HepG2 (cell line): ENCODE measurements around the gene KCND2. TPM values are rescaled to one million over a fixed set of nuclear protein-coding genes. Genes with fewer than 3 reads are reported as not detected.

Experiments
- ATAC-seq: fragments of 200-7000 bp; cut with Tn5 transposase; 3 replicates; pipeline ENCODE4 v1.9.1; 2020; ENCODE audit warnings: mild to moderate bottlenecking, moderate library complexity
- BruUV-seq: library from RNA; stranded (reverse); fragments of 400-500 nt; replicated peaks from 2 replicates; lab custom pipeline; 2021; lab: Mats Ljungman, UMichigan
- CTCF ChIA-PET: fragments of 300-600 bp; formaldehyde crosslinking; extraction: SDS; loops from one replicate; lab custom pipeline; 2021; ENCODE audit warnings: low total read pairs, inconsistent platforms, low intra/inter-chr PET ratio; lab: Yijun Ruan, JAX
- POLR2A ChIA-PET: fragments of 350-600 bp; sonication (Branson Sonifier 250); formaldehyde crosslinking; loops from one replicate; lab custom pipeline; 2020; ENCODE audit warnings: antibody characterized with exemption, inconsistent platforms; lab: Yijun Ruan, JAX
- DNase-seq: peaks from one replicate; pipeline ENCODE4 v3.0.0-alpha.2; 2015; ENCODE audit warnings: low spot score
- FAIRE-seq: peaks from 3 replicates; lab custom pipeline; 2011; peaks lifted over from hg19 to GRCh38; lab: Jason Lieb, UNC
- H2AFZ ChIP-seq: one replicate; pipeline ENCODE4 v1.6.1; 2011; ENCODE audit warnings: low read length, inconsistent platforms
- H3K27ac ChIP-seq: fragments of 300-600 bp; 3 replicates; pipeline ENCODE4 v1.8.0; 2011; ENCODE audit warnings: mixed run types, mild to moderate bottlenecking, mixed read lengths, low read length, inconsistent platforms; ENCODE audit not compliant: insufficient read depth; ENCODE audit errors: extremely low read length
- H3K27me3 ChIP-seq, 2 experiments: fragments of 200-600 bp in 1 of 2; 2 replicates in 1 of 2; 3 replicates in 1 of 2; pipeline versions ENCODE4 v1.6.0 to v1.8.0; 2011; ENCODE audit warnings: low read length in 2 of 2, mild to moderate bottlenecking in 2 of 2, moderate library complexity in 2 of 2, inconsistent platforms in 1 of 2; ENCODE audit not compliant: insufficient read depth in 2 of 2, control insufficient read depth in 1 of 2
- H3K36me3 ChIP-seq, 2 experiments: fragments of 200-600 bp in 1 of 2; replicated peaks in 1 of 2; 2 replicates in 1 of 2; 3 replicates in 1 of 2; pipeline versions ENCODE4 v1.5.1 to v1.8.0; 2011; ENCODE audit warnings: low read length in 2 of 2, inconsistent platforms in 1 of 2; ENCODE audit not compliant: insufficient read depth in 2 of 2, control insufficient read depth in 1 of 2
- H3K4me1 ChIP-seq: 2 replicates; pipeline ENCODE4 v1.5.1; 2012; ENCODE audit warnings: low read length, inconsistent platforms; ENCODE audit not compliant: insufficient read depth
- H3K4me2 ChIP-seq: 2 replicates; pipeline ENCODE4 v1.6.0; 2011; ENCODE audit warnings: low read depth, low read length, inconsistent platforms
- H3K4me3 ChIP-seq, 3 experiments: fragments of 200-600 bp in 1 of 3; sonication (generic), shearing (Covaris generic) in 1 of 3; replicated peaks in 1 of 3; 2 replicates each; pipeline ENCODE4 v1.5.1; 2011 to 2016; ENCODE audit warnings: low read length in 3 of 3, inconsistent platforms in 2 of 3, low read depth in 2 of 3, mild to moderate bottlenecking in 2 of 3, control low read depth in 1 of 3, mixed read lengths in 1 of 3; ENCODE audit not compliant: insufficient read depth in 1 of 3
- H3K79me2 ChIP-seq: one replicate; pipeline ENCODE4 v1.6.1; 2011; ENCODE audit warnings: low read length, inconsistent platforms; ENCODE audit not compliant: insufficient read depth
- H3K9ac ChIP-seq: 2 replicates; pipeline ENCODE4 v1.6.0; 2011; ENCODE audit warnings: mild to moderate bottlenecking, low read depth, low read length, inconsistent platforms; ENCODE audit not compliant: insufficient read depth
- H3K9me3 ChIP-seq: 2 replicates; pipeline ENCODE4 v1.5.1; 2012; ENCODE audit warnings: mild to moderate bottlenecking, low read length
- H4K20me1 ChIP-seq: 2 replicates; pipeline ENCODE4 v1.6.0; 2011; ENCODE audit warnings: inconsistent platforms, mild to moderate bottlenecking, low read length, moderate library complexity; ENCODE audit not compliant: insufficient read depth
- BHLHE40 ChIP-seq: IDR thresholded peaks from 2 replicates; pipeline ENCODE4 v1.6.1; 2011; ENCODE audit warnings: low read length, improper control_type of control experiment
- CBX5 ChIP-seq: sonication (generic); formaldehyde crosslinking; IDR thresholded peaks from 2 replicates; pipeline ENCODE4 v1.4.0; 2020; ENCODE audit warnings: missing genetic modification reagents, borderline replicate concordance
- HNF4G ChIP-seq, 2 experiments: sonication (generic) in 1 of 2; formaldehyde crosslinking in 1 of 2; IDR thresholded peaks; 2 replicates each; pipeline versions ENCODE4 v1.4.0 to v1.6.1; 2011 to 2020; ENCODE audit warnings: borderline replicate concordance in 2 of 2, low read depth in 2 of 2, mild to moderate bottlenecking in 2 of 2, low read length in 1 of 2, missing genetic modification reagents in 1 of 2, moderate library complexity in 1 of 2
- NAIF1 ChIP-seq: sonication (generic); formaldehyde crosslinking; IDR thresholded peaks from 2 replicates; pipeline ENCODE4 v1.5.0; 2020; ENCODE audit warnings: mild to moderate bottlenecking, missing genetic modification reagents, borderline replicate concordance
- NR1H2 ChIP-seq: sonication (generic); formaldehyde crosslinking; IDR thresholded peaks from 2 replicates; pipeline ENCODE4 v1.8.1; 2022; ENCODE audit warnings: low read depth, missing genetic modification reagents, borderline replicate concordance
- PLRG1 ChIP-seq: fragments of 450-650 bp; conservative IDR thresholded peaks from 2 replicates; pipeline ENCODE4 v1.6.1; 2016
- SOX6 ChIP-seq, 2 experiments: fragments of 450-650 bp in 1 of 2; sonication (generic) in 1 of 2; formaldehyde crosslinking in 1 of 2; IDR thresholded peaks; 2 replicates each; pipeline versions ENCODE4 v1.4.0 to v1.6.1; 2017 to 2020; ENCODE audit warnings: antibody characterized with exemption in 1 of 2, mild to moderate bottlenecking in 1 of 2, missing genetic modification reagents in 1 of 2
- SUZ12 ChIP-seq: fragments of 150-350 bp; IDR thresholded peaks from 2 replicates; pipeline ENCODE4 v1.6.1; 2014; ENCODE audit warnings: low read depth, low read length
- SYNCRIP ChIP-seq: fragments of 200-400 bp; formaldehyde crosslinking; IDR thresholded peaks from 2 replicates; pipeline ENCODE4 v1.6.1; 2018; ENCODE audit warnings: mild to moderate bottlenecking, low read depth, low read length; ENCODE audit not compliant: insufficient read depth
- ZFYVE20 ChIP-seq: sonication (generic); formaldehyde crosslinking; IDR thresholded peaks from 2 replicates; pipeline ENCODE4 v1.8.0; 2023; ENCODE audit warnings: low read depth, mild to moderate bottlenecking, moderate library complexity, missing genetic modification reagents, borderline replicate concordance
- ZNF124 ChIP-seq: sonication (generic); formaldehyde crosslinking; IDR thresholded peaks from 2 replicates; pipeline ENCODE4 v1.4.0; 2020; ENCODE audit warnings: missing genetic modification reagents
- ZNF350 ChIP-seq: sonication (generic); formaldehyde crosslinking; IDR thresholded peaks from 2 replicates; pipeline ENCODE4 v1.4.0; 2020; ENCODE audit warnings: mild to moderate bottlenecking, low read depth, missing genetic modification reagents, borderline replicate concordance
- in situ Hi-C: cut with HindIII; loops from 2 replicates; pipeline ENCODE4 v1.10.0; 2017; ENCODE audit warnings: low pct_unique_long_range_greater_than_20kb; ENCODE audit not compliant: extremely low pct_ligation_motif_present
- intact Hi-C: fragments of 100-400 bp; cut with micrococcal nuclease; formaldehyde crosslinking; loops from one replicate; pipeline ENCODE4 v1.10.0; 2022; ENCODE audit not compliant: unreplicated experiment
- polyA plus RNA-seq, 8 experiments: library from polyadenylated mRNA; depleted of rRNA in 3 of 8; stranded (reverse) in 7 of 8; unstranded in 1 of 8; fragments of >200 nt; fragmentation: Illumina TruSeq in 4 of 8; extraction: Trizol in 4 of 8; gene quantifications; 2 replicates each; pipeline versions ENCODE4 v1.2.1 to v1.2.3, GENCODE V29; 2011 to 2016; ENCODE audit warnings: low read depth in 4 of 8, missing spikeins in 1 of 8, mixed read lengths in 1 of 8; ENCODE audit not compliant: insufficient read depth in 1 of 8
- total RNA-seq, 5 experiments: library from RNA; depleted of rRNA; stranded (reverse); fragments of >200 nt; fragmentation: Illumina TruSeq; extraction: Trizol; gene quantifications; 2 replicates each; pipeline ENCODE4 v1.2.3, GENCODE V29; 2016; ENCODE audit warnings: low read depth in 1 of 5
- TF ChIP-seq, protein P1 (sequence below): sonication (generic); formaldehyde crosslinking; IDR thresholded peaks from 2 replicates; pipeline ENCODE4 v1.5.0; 2020; ENCODE audit warnings: mild to moderate bottlenecking, low read depth, missing genetic modification reagents, borderline replicate concordance
- TF ChIP-seq, protein P2 (sequence below): sonication (generic); formaldehyde crosslinking; conservative IDR thresholded peaks from 2 replicates; pipeline ENCODE4 v1.5.0; 2020; ENCODE audit warnings: missing genetic modification reagents

Gene KCND2
- total and polyA plus RNA-seq, 2 of the 13 experiments (the other 11 are each of a cell fraction or from before 2014, with no cell fraction given) = not detected

DNA sequence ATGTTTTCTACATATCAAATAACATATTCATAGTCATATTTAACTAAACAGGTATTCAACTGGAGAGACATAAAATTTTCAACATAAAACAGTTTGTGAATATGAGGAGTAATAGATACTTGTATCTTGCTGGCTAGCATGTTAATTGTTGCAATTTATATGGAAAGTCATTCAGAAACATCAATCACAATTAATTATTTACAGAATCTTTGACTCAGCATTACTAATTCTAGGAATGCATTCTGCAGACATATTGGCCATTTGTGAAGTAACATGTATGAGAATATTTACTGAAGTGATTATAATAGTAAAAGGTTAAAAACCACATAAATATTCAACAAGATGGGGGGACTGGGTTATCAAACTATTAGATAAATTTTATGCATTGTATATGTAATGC is 381.3 kb downstream of the KCND2 start:
- ChIA-PET CTCF (no interaction called here), POLR2A (no interaction called here)
- no peaks in the 10 kb centered on the region for H4K20me1 ChIP-seq
- TF ChIP-seq HNF4G (IDR thresholded peaks at IDR 0.05; ENCODE audit: borderline replicate concordance, low read depth, low read length) (no peak), HNF4G (CRISPR knock-in tag; IDR thresholded peaks at IDR 0.05; ENCODE audit: borderline replicate concordance, low read depth) (no peak), SYNCRIP (no peak), PLRG1 (no peak), SOX6 (IDR thresholded peaks at IDR 0.05) (no peak), SOX6 (CRISPR knock-in tag; IDR thresholded peaks at IDR 0.05) (no peak), ZFYVE20 (CRISPR knock-in tag) (no peak), SUZ12 (no peak), BHLHE40 (no peak), CBX5 (CRISPR knock-in tag) (no peak), NAIF1 (CRISPR knock-in tag) (no peak), NR1H2 (CRISPR knock-in tag) (no peak), ZNF350 (CRISPR knock-in tag) (no peak), ZNF124 (CRISPR knock-in tag) (no peak)
- TF ChIP-seq, protein P1, sequence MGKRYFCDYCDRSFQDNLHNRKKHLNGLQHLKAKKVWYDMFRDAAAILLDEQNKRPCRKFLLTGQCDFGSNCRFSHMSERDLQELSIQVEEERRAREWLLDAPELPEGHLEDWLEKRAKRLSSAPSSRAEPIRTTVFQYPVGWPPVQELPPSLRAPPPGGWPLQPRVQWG = no peak
- TF ChIP-seq, protein P2, sequence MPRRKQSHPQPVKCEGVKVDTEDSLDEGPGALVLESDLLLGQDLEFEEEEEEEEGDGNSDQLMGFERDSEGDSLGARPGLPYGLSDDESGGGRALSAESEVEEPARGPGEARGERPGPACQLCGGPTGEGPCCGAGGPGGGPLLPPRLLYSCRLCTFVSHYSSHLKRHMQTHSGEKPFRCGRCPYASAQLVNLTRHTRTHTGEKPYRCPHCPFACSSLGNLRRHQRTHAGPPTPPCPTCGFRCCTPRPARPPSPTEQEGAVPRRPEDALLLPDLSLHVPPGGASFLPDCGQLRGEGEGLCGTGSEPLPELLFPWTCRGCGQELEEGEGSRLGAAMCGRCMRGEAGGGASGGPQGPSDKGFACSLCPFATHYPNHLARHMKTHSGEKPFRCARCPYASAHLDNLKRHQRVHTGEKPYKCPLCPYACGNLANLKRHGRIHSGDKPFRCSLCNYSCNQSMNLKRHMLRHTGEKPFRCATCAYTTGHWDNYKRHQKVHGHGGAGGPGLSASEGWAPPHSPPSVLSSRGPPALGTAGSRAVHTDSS (CRISPR knock-in tag) = no peak
- H3K4me3 ChIP-seq = no peak overlapping the region
- intact Hi-C loops (no loop called here), in situ Hi-C loops (no loop called here)
- FAIRE-seq (no peak), ATAC-seq (no peak), DNase-seq (no peak)
- H3K4me1 ChIP-seq = no peaks in the 10 kb centered on the region
- no peaks in the 10 kb centered on the region for H3K9me3 ChIP-seq
- H3K27me3 ChIP-seq = no peaks in the 10 kb centered on the region
- no peak overlapping the region for H3K9ac ChIP-seq
- BruUV-seq = no TSS peak
- no peak overlapping the region for H2AFZ ChIP-seq
- no peak overlapping the region for H3K4me2 ChIP-seq
- H3K36me3 ChIP-seq = no peaks in the 10 kb centered on the region
- no peak overlapping the region for H3K27ac ChIP-seq
- no peaks in the 10 kb centered on the region for H3K79me2 ChIP-seq
